ENCODE measurements around the gene RIC1.
"Not testable (repeated sequence)": the region's sequence is repeated elsewhere in the genome, so short reads cannot be mapped to it uniquely, and the experiment has no call there.

Gene RIC1

DNA sequence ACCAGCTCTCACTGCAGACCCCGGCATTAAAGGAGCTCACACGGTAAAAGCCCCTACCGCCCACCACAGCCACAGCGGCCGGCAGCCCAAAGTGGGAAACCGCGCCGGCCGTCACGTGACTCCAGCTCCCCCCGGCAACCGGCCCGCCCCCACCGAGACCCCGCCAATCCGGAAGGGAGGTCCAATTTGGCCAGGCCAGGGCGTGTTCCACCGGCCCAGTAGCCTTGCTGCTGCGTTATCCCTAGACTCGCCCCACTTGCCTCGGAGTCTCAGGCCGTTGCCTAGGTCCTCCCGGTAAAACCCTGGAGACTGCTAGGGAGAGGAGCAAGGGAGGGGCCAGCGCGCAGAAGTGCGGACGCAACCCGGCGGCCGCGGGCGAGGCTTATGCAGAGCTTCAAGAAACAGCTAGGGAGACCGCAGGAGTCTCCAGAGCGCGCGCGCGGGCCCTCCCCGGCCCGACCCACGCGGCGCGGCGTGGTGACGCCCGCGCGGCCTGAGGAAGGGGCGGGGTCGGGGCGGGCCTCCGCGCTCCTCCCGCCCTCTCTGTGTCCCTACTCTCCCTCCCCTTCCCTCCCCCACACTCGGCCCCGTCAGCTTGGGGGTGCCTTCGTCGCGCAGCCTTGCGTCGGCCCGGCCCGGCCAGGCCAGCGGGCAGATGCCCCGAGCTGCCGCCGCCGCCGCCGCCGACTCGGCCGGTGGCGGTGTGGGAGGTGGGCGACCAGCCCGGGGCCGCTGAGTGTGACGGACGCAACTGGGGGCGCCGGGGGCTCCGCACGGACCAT is at the start of gene RIC1:
Gene RIC1, plus strand, starts transcription at position 578 of the 782 bp plus-strand sequence. Its CDS starts 203 bp downstream, at position 781.
- DNase-seq (ENCODE audit: low spot score): peak; percentile 98

DNA sequence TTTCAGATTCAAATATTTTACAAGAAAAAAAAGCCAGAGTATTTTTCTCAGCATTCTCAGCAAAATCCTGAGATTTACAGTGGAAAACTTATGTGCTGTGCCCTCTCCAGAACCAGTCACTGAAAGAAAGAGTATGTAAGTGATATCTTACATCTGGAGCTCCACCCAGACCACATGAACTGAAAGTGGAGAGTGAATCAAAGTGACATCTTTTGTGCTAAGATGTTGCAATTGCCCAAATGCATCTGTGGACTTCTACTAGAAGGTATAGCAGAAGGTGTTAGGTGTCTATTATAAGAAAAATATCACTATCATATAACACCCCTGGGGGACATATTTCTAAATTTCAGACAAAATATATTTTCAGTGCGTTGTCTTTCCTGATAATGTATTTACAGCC is 49.0 kb upstream of the RIC1 start:
- DNase-seq (ENCODE audit: low spot score): no peak

- no peak for DNase-seq (ENCODE audit: low spot score)
These were observed 48.3 kb upstream of the RIC1 start for GRCh38 chr9:5580650-5581049.

DNA sequence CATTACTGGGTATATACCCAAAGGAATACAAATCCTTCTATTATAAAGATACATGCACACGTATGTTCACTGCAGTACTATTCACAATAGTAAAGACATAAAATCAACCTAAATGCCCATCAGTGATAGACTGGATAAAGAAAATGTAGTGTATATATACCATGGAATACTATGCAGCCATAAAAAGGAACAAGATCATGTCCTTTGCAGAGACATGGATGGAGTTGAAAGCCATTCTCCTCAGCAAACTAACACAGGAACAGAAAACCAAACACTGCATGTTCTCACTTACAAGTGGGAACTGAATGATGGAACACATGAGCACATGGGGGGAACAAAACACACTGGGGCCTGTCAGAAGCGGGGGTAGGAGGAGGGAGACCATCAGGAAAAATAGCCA is 47.2 kb upstream of the RIC1 start:
- not testable (repeated sequence) for DNase-seq (ENCODE audit: low spot score)

DNA sequence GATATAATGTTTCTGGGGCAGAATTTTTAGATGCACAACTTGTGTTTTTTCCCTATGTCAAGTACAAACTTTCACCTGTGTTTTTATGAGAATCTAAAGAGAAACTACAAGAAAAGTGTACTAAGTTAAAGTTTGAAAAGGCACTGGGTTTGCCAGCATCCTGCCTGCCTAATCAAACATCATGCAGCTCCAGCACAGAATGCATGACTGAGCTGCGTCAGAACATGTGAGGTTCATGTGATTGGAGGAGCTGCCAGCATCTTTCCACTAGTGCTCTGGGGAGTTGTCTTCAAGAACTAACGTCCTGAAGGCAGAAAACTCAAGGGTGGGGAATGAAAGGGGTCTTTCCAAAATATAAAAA is 46.1 kb upstream of the RIC1 start:
- DNase-seq (ENCODE audit: low spot score): peak; percentile 53

DNA sequence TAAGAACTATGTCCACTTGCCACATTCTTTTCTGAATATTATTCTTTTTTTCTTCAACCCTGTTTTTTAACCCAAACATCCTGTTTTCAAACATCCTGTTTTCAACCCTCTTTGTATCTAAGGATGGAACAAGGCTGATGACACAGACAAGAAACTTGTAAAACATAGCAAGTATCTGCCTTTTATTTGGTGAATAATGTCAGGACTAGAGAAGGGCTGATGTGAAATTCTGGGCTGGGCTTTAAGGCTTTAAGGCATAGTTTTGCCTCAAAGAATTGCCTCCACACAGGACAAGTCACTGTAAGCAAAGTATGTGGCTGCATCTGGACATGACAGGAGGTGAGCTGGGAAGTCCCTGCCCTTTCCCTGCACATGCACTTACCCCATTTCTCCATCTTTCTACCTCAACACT is 42.5 kb upstream of the RIC1 start:
- peak; percentile 10 for DNase-seq (ENCODE audit: low spot score)

DNA sequence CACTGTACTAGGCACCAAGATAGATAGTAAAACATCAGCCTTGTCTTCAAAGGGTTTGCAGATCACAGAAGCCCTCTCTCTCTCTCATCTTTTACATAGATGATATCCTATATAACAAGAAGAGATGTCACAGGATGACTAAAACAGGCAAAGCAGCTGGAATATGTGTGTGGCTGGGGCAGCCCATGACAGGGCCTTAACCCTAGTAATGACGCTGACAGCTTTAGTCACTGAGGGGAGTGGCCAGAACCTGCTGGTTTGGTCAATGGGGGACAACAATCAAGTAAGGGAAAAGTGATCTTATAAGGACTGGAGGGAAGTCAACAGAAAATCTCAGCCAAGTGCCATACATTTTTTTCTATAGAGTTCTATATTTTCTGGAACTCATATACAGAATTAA is 41.9 kb upstream of the RIC1 start:
- peak; percentile 58 for DNase-seq (ENCODE audit: low spot score)

GRCh38 chr9:5592231-5592630 is 36.7 kb upstream of the RIC1 start:
- no peak for DNase-seq (ENCODE audit: low spot score)

- no peak for DNase-seq (ENCODE audit: low spot score)
These were observed 36.0 kb upstream of the RIC1 start for GRCh38 chr9:5592904-5593303.

DNA sequence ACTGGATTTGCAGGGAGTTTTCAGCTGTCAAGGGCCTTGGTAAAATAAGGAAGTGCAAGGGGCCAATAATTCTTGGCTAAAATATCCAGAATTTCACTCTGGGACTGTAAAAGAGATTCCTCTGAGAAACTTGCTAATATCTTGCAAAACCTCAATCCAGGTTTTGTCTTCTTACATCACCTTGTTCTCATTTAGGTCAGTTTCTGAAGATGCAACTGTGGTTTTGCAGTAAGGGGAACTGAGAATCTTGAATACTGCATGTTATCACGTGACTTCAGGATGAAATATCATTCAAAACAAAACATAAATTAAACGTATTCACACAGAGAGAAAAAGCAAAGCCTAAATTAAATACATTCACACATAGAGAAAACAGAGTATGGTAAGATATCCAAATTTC is 35.0 kb upstream of the RIC1 start:
- DNase-seq (ENCODE audit: low spot score): no peak

DNA sequence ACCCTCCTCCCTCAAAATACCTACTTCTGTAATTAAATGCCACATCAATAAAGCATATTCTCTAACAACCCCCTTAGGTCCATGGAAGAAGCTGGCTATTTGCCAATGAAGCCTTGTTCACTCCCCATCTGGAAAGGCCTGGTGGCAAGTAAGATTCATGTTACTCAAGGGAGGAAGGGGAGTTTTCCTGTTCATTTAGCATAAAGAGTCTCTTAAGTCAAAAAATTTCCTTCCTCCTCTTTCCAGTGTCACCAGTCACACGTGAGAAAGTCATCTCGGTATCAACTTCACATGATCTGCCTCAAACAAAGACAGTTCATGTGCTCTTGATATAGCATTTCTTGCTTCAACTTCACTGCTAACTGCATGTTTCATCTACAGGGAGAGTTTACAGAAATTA is 32.7 kb upstream of the RIC1 start:
- DNase-seq (ENCODE audit: low spot score): no peak

DNA sequence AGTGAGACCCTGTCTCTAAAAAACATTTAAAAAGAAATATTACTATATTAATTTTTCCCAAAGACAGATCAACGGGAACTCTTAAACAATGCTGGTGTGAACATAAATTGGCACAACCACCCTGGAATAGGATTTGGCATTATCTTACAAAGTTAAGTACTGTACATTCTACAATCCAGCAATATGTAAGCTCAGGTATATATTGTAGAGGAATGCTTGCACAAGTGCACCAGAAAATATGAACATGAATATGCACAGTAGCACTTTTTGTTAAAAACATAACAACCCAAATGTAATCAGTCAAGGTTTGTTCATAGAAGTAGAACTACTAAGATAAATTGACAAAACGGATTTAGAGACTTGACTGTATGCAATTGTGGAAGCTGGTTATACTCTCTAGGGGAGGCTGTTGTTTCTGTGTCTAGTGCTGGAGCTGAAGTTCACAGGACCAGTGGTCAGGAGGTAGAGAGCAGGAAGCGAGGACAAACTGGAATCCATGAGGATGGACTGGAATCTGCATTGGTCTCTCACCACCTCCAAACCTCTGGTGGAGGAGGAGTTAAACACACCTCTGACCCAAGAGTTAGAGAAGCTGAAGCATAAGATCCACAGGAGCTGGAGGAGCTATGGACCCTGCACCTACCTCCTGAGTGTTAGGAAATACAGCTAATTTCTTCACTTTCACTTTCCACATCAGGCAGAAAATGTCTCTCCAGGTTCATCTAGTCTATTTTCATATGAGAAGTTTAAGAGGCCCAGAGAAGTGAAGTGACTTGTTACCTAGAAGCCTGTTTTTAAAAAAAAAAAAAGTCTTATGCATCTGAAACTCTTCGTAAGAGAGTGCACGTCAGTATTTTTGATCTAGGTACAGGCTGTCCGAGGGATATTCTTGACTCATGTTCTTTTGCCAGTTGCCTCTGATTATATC is 20.3 kb upstream of the RIC1 start:
- DNase-seq (ENCODE audit: low spot score): no peak

GRCh38 chr9:5609226-5609596 is 19.7 kb upstream of the RIC1 start:
- no peak for DNase-seq (ENCODE audit: low spot score)

DNA sequence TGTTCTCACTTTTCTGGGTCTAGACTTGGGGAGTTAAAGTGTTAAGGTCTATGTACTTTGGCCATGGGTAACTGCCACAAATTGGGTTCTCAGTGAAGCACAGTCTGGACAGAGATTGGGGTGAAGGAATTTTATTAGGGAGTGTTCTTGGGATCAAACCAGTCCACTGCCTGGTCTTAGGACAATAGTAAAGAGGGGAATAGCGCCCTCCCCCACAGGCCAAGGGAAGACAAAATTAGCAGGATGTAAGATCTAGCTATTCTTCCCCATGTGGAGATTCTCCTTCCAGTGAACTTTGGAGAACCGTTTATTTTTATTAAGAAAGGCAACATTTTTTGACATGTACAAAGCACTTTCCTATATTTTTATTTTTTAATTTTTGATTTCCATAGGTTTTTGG is 18.4 kb upstream of the RIC1 start:
- no peak for DNase-seq (ENCODE audit: low spot score)

GRCh38 chr9:5611321-5612184 is 17.4 kb upstream of the RIC1 start:
- no peak for DNase-seq (ENCODE audit: low spot score)

- DNase-seq (ENCODE audit: low spot score): no peak
These were observed 16.7 kb upstream of the RIC1 start for GRCh38 chr9:5612185-5612530.

DNA sequence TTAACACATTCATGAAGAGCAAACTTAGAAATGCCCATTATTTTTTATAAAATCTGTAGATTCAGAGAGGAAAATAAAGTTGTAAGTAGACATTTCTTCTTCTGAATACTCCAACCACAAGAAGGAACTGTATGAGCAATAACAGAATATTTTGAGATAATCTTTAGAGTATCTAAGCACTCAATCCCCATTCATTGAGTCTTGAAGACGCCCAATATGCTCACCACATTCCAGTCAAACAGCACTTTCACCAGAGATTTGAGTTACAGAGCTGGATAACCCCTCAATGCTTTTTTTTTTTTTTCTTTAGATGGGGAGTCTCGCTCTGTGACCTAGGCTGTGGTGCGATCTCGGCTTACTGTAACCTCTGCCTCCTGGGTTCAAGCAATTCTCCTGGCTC is 14.7 kb upstream of the RIC1 start:
- DNase-seq (ENCODE audit: low spot score): no peak

DNA sequence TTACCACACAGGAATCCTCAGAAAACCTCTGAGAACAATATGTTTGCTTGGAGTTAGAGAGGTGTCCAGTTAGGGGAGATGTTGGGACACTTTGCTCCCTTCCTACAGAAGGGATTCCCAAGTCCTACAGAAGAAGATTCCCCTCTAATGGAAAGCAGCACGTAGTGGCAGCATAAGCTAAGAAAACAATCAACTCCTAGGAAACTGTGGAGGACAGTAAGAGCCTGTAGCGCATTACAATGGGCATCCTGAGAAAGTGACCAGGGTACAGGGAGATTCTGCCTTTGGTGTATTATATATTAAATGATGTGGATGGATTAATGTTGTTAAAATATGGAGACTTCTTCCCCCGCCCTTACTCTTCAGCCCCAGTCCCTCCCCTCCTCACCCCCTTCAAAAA is 13.9 kb upstream of the RIC1 start:
- DNase-seq (ENCODE audit: low spot score): no peak

DNA sequence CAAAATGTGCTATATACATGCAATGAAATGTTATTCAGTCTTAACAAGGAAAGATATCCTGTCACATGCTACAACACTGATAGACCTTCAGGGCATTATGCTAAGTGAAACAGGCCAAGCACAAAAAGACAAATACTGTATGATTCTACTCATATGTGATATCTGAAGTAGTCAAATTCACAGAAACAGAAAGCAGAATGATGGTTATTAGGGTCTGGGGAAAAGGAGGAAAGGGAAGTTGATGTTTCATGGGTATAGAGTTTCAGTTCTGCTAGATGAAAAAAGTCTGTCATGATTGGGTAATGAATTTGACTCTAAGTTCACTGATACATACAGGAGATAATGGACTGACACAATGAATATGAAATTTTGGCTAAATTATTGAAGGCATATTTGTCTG is 11.2 kb upstream of the RIC1 start:
- DNase-seq (ENCODE audit: low spot score): no peak

DNA sequence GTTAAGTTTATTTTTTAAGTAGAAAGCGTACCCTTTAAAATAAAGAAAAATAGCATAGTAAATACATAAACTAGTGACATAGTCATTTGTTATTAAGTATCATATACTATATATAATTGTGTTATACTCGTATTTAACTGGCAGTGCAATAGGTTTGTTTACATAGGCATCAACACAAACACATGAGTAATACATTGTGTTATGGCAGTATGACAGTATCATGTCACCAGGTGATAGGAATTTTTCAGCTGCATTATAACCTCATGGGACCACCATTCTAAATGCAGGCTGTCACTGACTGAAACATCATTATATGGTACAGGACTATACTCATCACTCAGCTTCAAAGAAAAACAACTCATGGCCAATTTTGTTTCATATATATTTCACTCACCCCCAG is 8.4 kb upstream of the RIC1 start:
- DNase-seq (ENCODE audit: low spot score): no peak

DNA sequence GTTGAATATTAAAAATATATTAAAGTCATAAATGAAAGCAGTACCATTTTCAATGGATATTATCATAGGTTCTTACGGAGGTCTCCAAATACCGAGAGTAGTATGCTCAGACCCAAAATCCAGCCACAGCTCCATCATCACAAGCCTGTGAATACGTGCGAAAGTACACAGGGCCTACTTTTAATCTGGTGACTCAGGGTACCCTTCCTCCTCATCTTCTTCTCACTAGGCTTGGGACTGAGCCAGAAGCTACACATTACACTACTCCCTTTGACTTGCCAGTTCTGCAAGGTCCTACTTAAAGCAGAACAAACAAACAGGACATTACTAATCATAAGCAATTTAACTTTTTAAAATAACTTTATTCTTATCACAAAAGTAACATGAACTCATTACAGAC is 7.6 kb upstream of the RIC1 start:
- no peak for DNase-seq (ENCODE audit: low spot score)

- DNase-seq (ENCODE audit: low spot score): peak; percentile 37
These were observed 6.9 kb upstream of the RIC1 start for GRCh38 chr9:5622016-5622415.

GRCh38 chr9:5624655-5625054 is 4.3 kb upstream of the RIC1 start:
- DNase-seq (ENCODE audit: low spot score): no peak

Measured in AG08396 (cell line).